HepG2 (cell line): Measurements from ENCODE around the gene TAGLN.

Experiments
- CTCF ChIP-seq: sonication (generic); formaldehyde crosslinking; IDR thresholded peaks from 2 replicates; pipeline ENCODE4 v1.5.0; 2020; ENCODE audit warnings: mild to moderate bottlenecking, missing genetic modification reagents, moderate library complexity
- EZH2 ChIP-seq: conservative IDR thresholded peaks from 2 replicates; pipeline ENCODE4 v1.6.1; 2012; ENCODE audit warnings: mild to moderate bottlenecking, low read depth, low read length, moderate library complexity
- PREB ChIP-seq: sonication (generic); formaldehyde crosslinking; IDR thresholded peaks from 2 replicates; pipeline ENCODE4 v1.4.0; 2020; ENCODE audit warnings: missing genetic modification reagents
- TF ChIP-seq, protein P1 (sequence below): sonication (generic); IDR thresholded peaks from 2 replicates; pipeline ENCODE4 v1.6.1; 2016; ENCODE audit warnings: low read depth, borderline replicate concordance

- TF ChIP-seq PREB (CRISPR knock-in tag) (no peak), EZH2 (no peak), CTCF (CRISPR knock-in tag) (no peak)
- TF ChIP-seq, protein P1, sequence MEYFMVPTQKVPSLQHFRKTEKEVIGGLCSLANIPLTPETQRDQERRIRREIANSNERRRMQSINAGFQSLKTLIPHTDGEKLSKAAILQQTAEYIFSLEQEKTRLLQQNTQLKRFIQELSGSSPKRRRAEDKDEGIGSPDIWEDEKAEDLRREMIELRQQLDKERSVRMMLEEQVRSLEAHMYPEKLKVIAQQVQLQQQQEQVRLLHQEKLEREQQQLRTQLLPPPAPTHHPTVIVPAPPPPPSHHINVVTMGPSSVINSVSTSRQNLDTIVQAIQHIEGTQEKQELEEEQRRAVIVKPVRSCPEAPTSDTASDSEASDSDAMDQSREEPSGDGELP = no peak
These were observed 557 bp upstream of the TAGLN start for GRCh38 chr11:117198613-117199012.
